Nephron (organoid): ENCODE data around the gene SELENOM.

Experiments
- H3K27ac Mint-ChIP-seq, 3 experiments: 2 replicates each; pipeline ENCODE4 v1.8.0; 2020; ENCODE audit warnings: mixed read lengths in 3 of 3, mild to moderate bottlenecking in 2 of 3, moderate library complexity in 1 of 3
- H3K27me3 Mint-ChIP-seq: 2 replicates; pipeline ENCODE4 v1.8.0; 2021; ENCODE audit warnings: low read depth, mild to moderate bottlenecking, moderate library complexity, mixed read lengths
- H3K36me3 Mint-ChIP-seq: 2 replicates; pipeline ENCODE4 v1.8.0; 2020; ENCODE audit warnings: low read depth, mixed read lengths
- H3K4me1 Mint-ChIP-seq: 2 replicates; pipeline ENCODE4 v1.8.0; 2020; ENCODE audit warnings: mixed read lengths
- H3K4me3 Mint-ChIP-seq, 3 experiments: 2 replicates each; pipeline ENCODE4 v1.8.0; 2020; ENCODE audit warnings: mild to moderate bottlenecking in 3 of 3, mixed read lengths in 3 of 3, moderate library complexity in 2 of 3
- H3K9me3 Mint-ChIP-seq: 2 replicates; pipeline ENCODE4 v1.8.0; 2020; ENCODE audit warnings: mixed read lengths
- TF ChIP-seq, protein P1 (sequence below), 3 experiments: fragments of 200-600 bp; sonication (generic); IDR thresholded peaks; one replicate each; pipeline ENCODE4 v1.5.0; 2021; ENCODE audit warnings: antibody characterized with exemption in 3 of 3; ENCODE audit not compliant: unreplicated experiment in 3 of 3

The SELENOM gene

DNA sequence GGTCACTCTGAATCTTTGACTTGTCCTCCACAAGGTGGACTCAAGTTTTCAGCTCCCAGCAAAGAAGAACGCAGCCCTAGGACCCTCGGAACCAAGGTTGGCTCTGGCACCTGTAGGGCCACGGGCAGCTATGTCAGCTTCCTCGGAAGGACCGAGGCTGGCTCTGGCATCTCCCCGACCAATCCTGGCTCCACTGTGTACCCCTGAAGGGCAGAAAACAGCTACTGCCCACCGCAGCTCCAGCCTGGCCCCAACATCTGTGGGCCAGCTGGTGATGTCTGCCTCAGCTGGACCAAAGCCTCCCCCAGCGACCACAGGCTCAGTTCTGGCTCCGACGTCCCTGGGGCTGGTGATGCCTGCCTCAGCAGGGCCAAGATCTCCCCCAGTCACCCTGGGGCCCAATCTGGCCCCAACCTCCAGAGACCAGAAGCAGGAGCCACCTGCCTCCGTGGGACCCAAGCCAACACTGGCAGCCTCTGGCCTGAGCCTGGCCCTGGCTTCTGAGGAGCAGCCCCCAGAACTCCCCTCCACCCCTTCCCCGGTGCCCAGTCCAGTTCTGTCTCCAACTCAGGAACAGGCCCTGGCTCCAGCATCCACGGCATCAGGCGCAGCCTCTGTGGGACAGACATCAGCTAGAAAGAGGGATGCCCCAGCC is 17.6 kb upstream of the SELENOM start:
- Mint-ChIP-seq H3K4me1 (peaks cover 7% of the 10 kb centered on the region), H3K27me3 (peaks cover 8% of the 10 kb centered on the region), H3K36me3 (no peaks in the 10 kb centered on the region), H3K27ac (no peak overlapping the region), H3K4me3 (no peak overlapping the region), H3K9me3 (no peaks in the 10 kb centered on the region)
- TF ChIP-seq, protein P1, sequence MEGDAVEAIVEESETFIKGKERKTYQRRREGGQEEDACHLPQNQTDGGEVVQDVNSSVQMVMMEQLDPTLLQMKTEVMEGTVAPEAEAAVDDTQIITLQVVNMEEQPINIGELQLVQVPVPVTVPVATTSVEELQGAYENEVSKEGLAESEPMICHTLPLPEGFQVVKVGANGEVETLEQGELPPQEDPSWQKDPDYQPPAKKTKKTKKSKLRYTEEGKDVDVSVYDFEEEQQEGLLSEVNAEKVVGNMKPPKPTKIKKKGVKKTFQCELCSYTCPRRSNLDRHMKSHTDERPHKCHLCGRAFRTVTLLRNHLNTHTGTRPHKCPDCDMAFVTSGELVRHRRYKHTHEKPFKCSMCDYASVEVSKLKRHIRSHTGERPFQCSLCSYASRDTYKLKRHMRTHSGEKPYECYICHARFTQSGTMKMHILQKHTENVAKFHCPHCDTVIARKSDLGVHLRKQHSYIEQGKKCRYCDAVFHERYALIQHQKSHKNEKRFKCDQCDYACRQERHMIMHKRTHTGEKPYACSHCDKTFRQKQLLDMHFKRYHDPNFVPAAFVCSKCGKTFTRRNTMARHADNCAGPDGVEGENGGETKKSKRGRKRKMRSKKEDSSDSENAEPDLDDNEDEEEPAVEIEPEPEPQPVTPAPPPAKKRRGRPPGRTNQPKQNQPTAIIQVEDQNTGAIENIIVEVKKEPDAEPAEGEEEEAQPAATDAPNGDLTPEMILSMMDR (IDR thresholded peaks at IDR 0.05; ENCODE audit: unreplicated experiment in 3 of 3): no peak

DNA sequence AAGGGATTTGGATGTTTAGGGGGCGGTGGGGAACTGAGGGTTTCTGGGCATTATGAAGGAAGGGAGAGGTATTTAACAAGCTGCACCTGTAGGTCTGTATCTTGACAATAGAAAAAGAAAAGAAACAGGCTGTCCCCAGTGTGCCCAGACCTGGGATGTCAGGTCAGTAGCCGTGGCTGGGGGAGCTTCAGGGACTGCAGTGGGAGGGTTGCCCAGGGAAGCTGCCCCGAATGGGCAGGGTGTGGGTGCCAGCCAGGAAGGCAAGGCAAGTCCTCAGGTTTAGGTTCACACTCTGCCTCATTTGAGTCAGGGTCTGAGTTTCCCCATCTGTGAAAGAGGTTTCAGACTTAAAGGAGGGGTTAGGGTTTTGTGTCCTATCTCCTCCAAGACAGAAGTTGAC is 16.9 kb upstream of the SELENOM start:
- TF ChIP-seq, protein P1 (IDR thresholded peaks at IDR 0.05; ENCODE audit: unreplicated experiment in 3 of 3): no peak
- peak overlapping the region; percentile 3 to 35 (median 6) for H3K4me3 Mint-ChIP-seq
- peaks cover 11% of the 10 kb centered on the region for H3K4me1 Mint-ChIP-seq
- H3K27me3 Mint-ChIP-seq: peaks cover 8% of the 10 kb centered on the region
- H3K9me3 Mint-ChIP-seq: no peaks in the 10 kb centered on the region
- H3K36me3 Mint-ChIP-seq: no peaks in the 10 kb centered on the region
- H3K27ac Mint-ChIP-seq: no peak overlapping the region

GRCh38 chr22:31123292-31123602 is 15.9 kb upstream of the SELENOM start:
- TF ChIP-seq, protein P1 (IDR thresholded peaks at IDR 0.05; ENCODE audit: unreplicated experiment in 3 of 3): no peak
- Mint-ChIP-seq H3K36me3 (no peaks in the 10 kb centered on the region), H3K4me1 (peaks cover 21% of the 10 kb centered on the region), H3K4me3 (peak overlapping the region; percentile 55 to 79 (median 78)), H3K27me3 (peaks cover 11% of the 10 kb centered on the region), H3K9me3 (no peaks in the 10 kb centered on the region), H3K27ac (peak overlapping the region in 1 of 3 experiments; percentile 66)

DNA sequence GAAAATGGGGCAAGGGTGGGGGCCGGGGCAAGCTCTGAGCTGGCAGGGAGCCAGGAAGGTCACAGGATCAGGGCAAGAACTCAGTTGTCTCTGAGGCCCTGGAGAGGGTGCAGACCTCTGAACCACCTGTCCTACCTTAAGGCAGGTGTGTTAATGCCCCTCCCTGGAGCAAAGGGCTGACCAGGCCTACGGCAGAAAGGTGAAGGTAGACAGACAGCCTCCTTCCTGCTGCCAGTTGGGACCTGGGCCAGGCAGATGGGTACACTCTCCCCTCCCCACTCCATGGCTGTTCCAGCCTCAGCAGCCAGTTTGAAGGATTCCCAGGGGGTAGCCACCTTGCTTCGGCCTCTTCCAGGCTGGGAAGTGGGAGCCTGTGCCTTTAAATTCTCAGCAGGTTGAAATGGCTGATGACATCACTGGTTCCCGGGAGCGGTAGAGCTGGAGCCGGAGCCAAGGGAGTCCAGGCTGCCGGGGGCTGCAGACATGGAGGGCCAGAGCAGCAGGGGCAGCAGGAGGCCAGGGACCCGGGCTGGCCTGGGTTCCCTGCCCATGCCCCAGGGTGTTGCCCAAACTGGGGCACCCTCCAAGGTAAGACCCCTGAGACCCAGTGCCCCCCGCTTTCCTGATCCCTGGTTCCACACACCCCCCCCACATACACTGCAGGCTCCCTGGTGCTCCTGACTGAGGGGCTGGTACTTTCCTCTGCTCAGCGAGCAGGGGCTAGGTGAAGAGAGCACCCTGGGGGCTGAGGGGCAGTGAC is 15.3 kb upstream of the SELENOM start, which contains the start of gene INPP5J:
TSS of gene INPP5J (plus strand) at position 435 of the 760 bp plus-strand sequence. CDS start at position 484, 49 bp downstream.
- H3K4me1 Mint-ChIP-seq: peaks cover 22% of the 10 kb centered on the region
- no peaks in the 10 kb centered on the region for H3K9me3 Mint-ChIP-seq
- peak within 1 kb of the TSS; percentile 65 to 79 (median 78) for H3K4me3 Mint-ChIP-seq
- peaks cover 11% of the 10 kb centered on the region for H3K27me3 Mint-ChIP-seq
- H3K36me3 Mint-ChIP-seq: no peaks in the 10 kb centered on the region
- peak within 1 kb of the TSS in 1 of 3 experiments; percentile 66 for H3K27ac Mint-ChIP-seq
- TF ChIP-seq, protein P1 (IDR thresholded peaks at IDR 0.05; ENCODE audit: unreplicated experiment in 3 of 3): no peak

- Mint-ChIP-seq H3K9me3 (no peaks in the 10 kb centered on the region), H3K4me1 (peaks cover 22% of the 10 kb centered on the region), H3K27ac (peak overlapping the region in 1 of 3 experiments; percentile 58)
These were observed 14.8 kb upstream of the SELENOM start for GRCh38 chr22:31122196-31122531.

More at GRCh38 chr22:31122196-31122531, 14.8 kb upstream of the SELENOM start:
- Mint-ChIP-seq H3K27me3 (peaks cover 11% of the 10 kb centered on the region), H3K36me3 (no peaks in the 10 kb centered on the region), H3K4me3 (peak overlapping the region; percentile 56 to 65 (median 59))
- TF ChIP-seq, protein P1 (IDR thresholded peaks at IDR 0.05; ENCODE audit: unreplicated experiment in 3 of 3): no peak
